Measurements from ENCODE around the gene PAQR3. TPM values are rescaled to one million over a fixed set of nuclear protein-coding genes. Genes with fewer than 3 reads are reported as not detected.

Gene PAQR3
- total RNA-seq, 1 experiment from 2014 or later = 11.4 TPM

GRCh38 chr4:78926826-78927225, 12.4 kb downstream of the PAQR3 start:
- no peak for DNase-seq (ENCODE audit: low spot score)
- no peaks in the 10 kb centered on the region for H3K9me3 ChIP-seq (ENCODE audit: low read depth, low read length, poor library complexity, severe bottlenecking)
- H3K4me1 ChIP-seq (ENCODE audit: insufficient read depth, low read length, poor library complexity, severe bottlenecking) = no peaks in the 10 kb centered on the region
- POLR2A ChIA-PET (ENCODE audit: low non-redundant PET) = no interaction called here
- H3K36me3 ChIP-seq (ENCODE audit: insufficient read depth, low read length, poor library complexity, severe bottlenecking) = no peaks in the 10 kb centered on the region
- H3K27ac ChIP-seq (ENCODE audit: low read depth, low read length, poor library complexity, severe bottlenecking) = no peak overlapping the region
- CTCF ChIA-PET = no interaction called here
- no TSS peak for BruUV-seq (replicated peaks)
- no peak overlapping the region for H3K4me3 ChIP-seq (ENCODE audit: low read depth, low read length, poor library complexity, severe bottlenecking)
- no peak for TF ChIP-seq CTCF (conservative IDR thresholded peaks at IDR 0.05; ENCODE audit: low read depth, low read length)
- no peak for TF ChIP-seq EZH2 (IDR thresholded peaks at IDR 0.05; ENCODE audit: borderline replicate concordance, low read depth, low read length, poor library complexity, severe bottlenecking)
- no peaks in the 10 kb centered on the region for H3K27me3 ChIP-seq (replicated peaks; ENCODE audit: insufficient read depth, low read depth, low read length, poor library complexity)
- intact Hi-C loops (cut with micrococcal nuclease; ENCODE audit: unreplicated experiment) = no loop called here

- CTCF ChIA-PET = no interaction called here
- no peaks in the 10 kb centered on the region for H3K36me3 ChIP-seq (ENCODE audit: insufficient read depth, low read length, poor library complexity, severe bottlenecking)
- intact Hi-C loops (cut with micrococcal nuclease; ENCODE audit: unreplicated experiment) = no loop called here
Observed at GRCh38 chr4:78923464-78924312, 15.6 kb downstream of the PAQR3 start.

GRCh38 chr4:78922207-78922606, 17.0 kb downstream of the PAQR3 start:
- H3K4me3 ChIP-seq (ENCODE audit: low read depth, low read length, poor library complexity, severe bottlenecking) = no peak overlapping the region
- no peak for DNase-seq (ENCODE audit: low spot score)
- no peaks in the 10 kb centered on the region for H3K27me3 ChIP-seq (replicated peaks; ENCODE audit: insufficient read depth, low read depth, low read length, poor library complexity)
- H3K27ac ChIP-seq (ENCODE audit: low read depth, low read length, poor library complexity, severe bottlenecking) = no peak overlapping the region
- TF ChIP-seq EZH2 (IDR thresholded peaks at IDR 0.05; ENCODE audit: borderline replicate concordance, low read depth, low read length, poor library complexity, severe bottlenecking) (no peak), CTCF (conservative IDR thresholded peaks at IDR 0.05; ENCODE audit: low read depth, low read length) (no peak)
- no peaks in the 10 kb centered on the region for H3K4me1 ChIP-seq (ENCODE audit: insufficient read depth, low read length, poor library complexity, severe bottlenecking)
- H3K9me3 ChIP-seq (ENCODE audit: low read depth, low read length, poor library complexity, severe bottlenecking) = no peaks in the 10 kb centered on the region
- POLR2A ChIA-PET (ENCODE audit: low non-redundant PET) = no interaction called here
- no peaks in the 10 kb centered on the region for H3K36me3 ChIP-seq (ENCODE audit: insufficient read depth, low read length, poor library complexity, severe bottlenecking)
- BruUV-seq (replicated peaks) = no TSS peak
- intact Hi-C loops (cut with micrococcal nuclease; ENCODE audit: unreplicated experiment) = no loop called here
- CTCF ChIA-PET = no interaction called here

More at GRCh38 chr4:78923464-78924312, 15.6 kb downstream of the PAQR3 start:
- Histone ChIP-seq H3K4me1 (ENCODE audit: insufficient read depth, low read length, poor library complexity, severe bottlenecking) (no peaks in the 10 kb centered on the region), H3K27me3 (replicated peaks; ENCODE audit: insufficient read depth, low read depth, low read length, poor library complexity) (no peaks in the 10 kb centered on the region), H3K4me3 (ENCODE audit: low read depth, low read length, poor library complexity, severe bottlenecking) (no peak overlapping the region), H3K9me3 (ENCODE audit: low read depth, low read length, poor library complexity, severe bottlenecking) (no peaks in the 10 kb centered on the region), H3K27ac (ENCODE audit: low read depth, low read length, poor library complexity, severe bottlenecking) (no peak overlapping the region)
- DNase-seq (ENCODE audit: low spot score) = no peak
- peak; percentile 22; the same call in 1 of the 2 replicates for TF ChIP-seq CTCF (conservative IDR thresholded peaks at IDR 0.05; ENCODE audit: low read depth, low read length)
- no peak for TF ChIP-seq EZH2 (IDR thresholded peaks at IDR 0.05; ENCODE audit: borderline replicate concordance, low read depth, low read length, poor library complexity, severe bottlenecking)
- POLR2A ChIA-PET (ENCODE audit: low non-redundant PET) = no interaction called here
- BruUV-seq (replicated peaks) = no TSS peak

All from A673 (cell line).